Omental fat pad (tissue), 4 donors: ENCODE data around the gene SGPP1. TPM values are rescaled to one million over a fixed set of nuclear protein-coding genes. Genes with fewer than 3 reads are reported as not detected.

Source experiments
- ATAC-seq: fragments of 150-250 bp; one replicate; pipeline ENCODE4 v1.9.1; 2016; ENCODE audit warnings: mild to moderate bottlenecking, moderate library complexity; ENCODE audit not compliant: low FRiP score
- DNase-seq: peaks from one replicate; pipeline ENCODE4 v3.0.0-alpha.2; 2019; ENCODE audit warnings: low spot score
- CTCF ChIP-seq, 3 donors: fragments of 450-650 bp; IDR thresholded peaks; one replicate each; pipeline ENCODE4 v1.5.1; 2016 to 2017; ENCODE audit warnings: antibody characterized with exemption in 3 of 3, mild to moderate bottlenecking in 3 of 3, moderate library complexity in 2 of 3
- total RNA-seq, 4 donors: library from RNA; depleted of rRNA; stranded (reverse); fragments of >200 nt; gene quantifications; one replicate each; pipeline ENCODE4 v1.1.0, GENCODE V29; 2016

The SGPP1 gene
- total RNA-seq, 4 donors from 2014 or later = 18.9 to 23.5 (median 21.1) TPM

- ATAC-seq (no peak), DNase-seq (no peak)
- no peak for TF ChIP-seq CTCF (IDR thresholded peaks at IDR 0.05)
Measured at GRCh38 chr14:63747846-63748245, 20.0 kb upstream of the SGPP1 start.

GRCh38 chr14:63745858-63746425 is 18.1 kb upstream of the SGPP1 start:
- ATAC-seq (no peak), DNase-seq (no peak)
- TF ChIP-seq CTCF (IDR thresholded peaks at IDR 0.05) = no peak

DNA sequence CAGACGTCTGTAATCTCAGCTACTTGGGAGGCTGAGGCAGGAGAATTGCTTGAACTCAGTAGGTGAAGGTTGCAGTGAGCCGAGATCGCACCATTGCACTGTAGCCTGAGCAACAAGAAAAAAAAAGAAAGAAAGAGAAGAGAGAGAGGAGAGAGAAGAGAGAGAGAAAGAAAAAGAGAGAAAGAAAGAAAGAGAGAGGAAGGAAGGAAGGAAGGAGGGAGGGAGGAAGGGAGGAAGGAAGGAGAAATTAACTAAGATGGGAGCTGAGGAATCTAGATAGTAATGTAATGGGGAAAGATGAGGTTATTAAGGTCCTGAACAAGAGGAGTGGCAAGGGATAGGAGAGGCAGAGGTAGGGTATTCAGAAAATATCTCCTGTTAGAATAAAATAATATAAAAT is 17.4 kb upstream of the SGPP1 start:
- TF ChIP-seq CTCF (IDR thresholded peaks at IDR 0.05) = no peak
- DNase-seq = no peak
- no peak for ATAC-seq

DNA sequence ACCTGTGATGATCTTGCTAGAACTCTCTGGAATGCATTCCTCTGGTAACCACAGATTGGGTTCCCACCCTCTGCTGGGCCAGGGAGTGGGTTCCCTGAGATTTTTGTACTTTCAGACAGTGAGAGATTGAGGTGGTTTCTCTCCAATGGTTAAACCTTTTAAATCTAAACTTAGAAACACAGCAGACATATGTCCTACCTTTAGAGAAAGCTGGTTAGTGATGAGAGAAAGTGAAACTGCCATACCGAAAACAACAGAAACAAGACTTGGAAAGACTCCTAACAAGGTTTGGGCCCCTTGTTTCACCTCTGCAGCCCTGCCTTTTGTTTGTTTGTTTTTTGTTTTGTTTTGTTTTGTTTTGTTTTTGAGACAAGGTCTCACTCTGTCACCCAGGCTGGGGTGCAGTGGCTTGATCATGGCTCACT is 9.7 kb upstream of the SGPP1 start:
- DNase-seq (no peak), ATAC-seq (no peak)
- no peak for TF ChIP-seq CTCF (IDR thresholded peaks at IDR 0.05)

DNA sequence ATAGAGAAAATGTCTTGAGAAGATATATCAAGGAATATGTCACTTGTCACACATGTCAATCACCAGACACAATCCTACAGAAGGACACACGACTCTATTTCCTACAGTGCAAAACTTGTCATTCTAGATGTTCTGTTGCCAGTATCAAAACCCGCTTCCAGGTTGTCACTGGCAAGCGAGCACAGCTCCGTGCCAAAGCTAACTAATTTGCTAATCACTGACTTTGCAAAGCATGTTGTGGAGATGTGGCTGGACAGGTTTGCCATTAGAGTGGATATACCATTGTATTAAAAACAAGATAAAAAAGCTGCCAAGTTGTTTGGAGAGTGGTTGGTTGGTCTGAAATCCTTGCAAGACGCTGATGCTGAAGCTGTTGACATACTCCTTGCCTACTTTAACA is 7.9 kb upstream of the SGPP1 start:
- no peak for ATAC-seq

DNA sequence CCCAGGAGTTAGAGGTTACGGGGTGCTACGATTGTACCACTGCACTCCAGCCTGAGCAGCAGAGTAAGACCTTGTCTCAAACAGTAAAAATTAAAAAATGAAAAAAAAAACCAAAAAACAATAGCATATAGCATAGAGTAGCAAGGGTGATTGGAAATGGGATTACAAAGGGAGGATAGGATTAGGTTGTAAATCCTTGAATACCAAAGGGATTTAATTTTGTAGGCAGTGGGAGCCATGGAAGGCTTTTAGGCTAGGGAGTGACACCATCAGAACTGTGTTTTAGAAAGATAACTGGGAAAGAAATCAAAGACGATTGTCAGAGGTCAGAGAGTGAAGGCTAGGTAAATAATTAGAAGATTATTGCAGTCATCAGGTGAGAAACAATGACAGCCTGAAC is 2.8 kb upstream of the SGPP1 start:
- ATAC-seq (no peak), DNase-seq (no peak)
- TF ChIP-seq CTCF (IDR thresholded peaks at IDR 0.05) = no peak

More for the DNA sequence above, 7.9 kb upstream of the SGPP1 start:
- TF ChIP-seq CTCF (IDR thresholded peaks at IDR 0.05) = no peak
- DNase-seq = no peak

GRCh38 chr14:63727231-63727735 is 582 bp downstream of the SGPP1 start:
- ATAC-seq = peak; percentile 82
- no peak for TF ChIP-seq CTCF (IDR thresholded peaks at IDR 0.05)
- peak; percentile 34 for DNase-seq
